ENCODE results near the gene DAB1.

DNA sequence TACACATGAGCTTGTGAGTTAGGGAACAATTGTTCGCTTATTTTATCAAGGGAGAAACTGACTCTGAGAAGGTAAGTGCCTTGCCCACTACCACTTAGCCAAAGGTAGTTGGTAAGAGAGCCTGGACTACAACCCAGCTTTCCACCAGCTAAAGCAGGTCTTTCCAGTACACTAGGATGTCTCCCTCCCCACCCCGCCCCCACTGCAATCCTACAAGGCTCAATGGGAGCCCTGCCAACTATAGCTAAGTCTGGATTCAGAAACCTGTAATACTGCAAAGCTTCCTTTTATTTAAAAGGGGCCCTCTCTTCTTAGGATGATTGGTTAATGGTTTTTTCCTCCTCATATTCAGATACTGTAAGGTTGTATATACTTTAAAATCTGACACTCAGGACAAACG, 356.0 kb downstream of the DAB1 start:
- TF ChIP-seq, protein P1, sequence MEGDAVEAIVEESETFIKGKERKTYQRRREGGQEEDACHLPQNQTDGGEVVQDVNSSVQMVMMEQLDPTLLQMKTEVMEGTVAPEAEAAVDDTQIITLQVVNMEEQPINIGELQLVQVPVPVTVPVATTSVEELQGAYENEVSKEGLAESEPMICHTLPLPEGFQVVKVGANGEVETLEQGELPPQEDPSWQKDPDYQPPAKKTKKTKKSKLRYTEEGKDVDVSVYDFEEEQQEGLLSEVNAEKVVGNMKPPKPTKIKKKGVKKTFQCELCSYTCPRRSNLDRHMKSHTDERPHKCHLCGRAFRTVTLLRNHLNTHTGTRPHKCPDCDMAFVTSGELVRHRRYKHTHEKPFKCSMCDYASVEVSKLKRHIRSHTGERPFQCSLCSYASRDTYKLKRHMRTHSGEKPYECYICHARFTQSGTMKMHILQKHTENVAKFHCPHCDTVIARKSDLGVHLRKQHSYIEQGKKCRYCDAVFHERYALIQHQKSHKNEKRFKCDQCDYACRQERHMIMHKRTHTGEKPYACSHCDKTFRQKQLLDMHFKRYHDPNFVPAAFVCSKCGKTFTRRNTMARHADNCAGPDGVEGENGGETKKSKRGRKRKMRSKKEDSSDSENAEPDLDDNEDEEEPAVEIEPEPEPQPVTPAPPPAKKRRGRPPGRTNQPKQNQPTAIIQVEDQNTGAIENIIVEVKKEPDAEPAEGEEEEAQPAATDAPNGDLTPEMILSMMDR (IDR thresholded peaks at IDR 0.05 in 4 of 5, conservative IDR thresholded peaks at IDR 0.05 in 1 of 5): no peak
- no peak for TF ChIP-seq POLR2A (IDR thresholded peaks at IDR 0.05)
